HG03045 (cell line): ENCODE results near the gene TYW1.
"Not testable (repeated sequence)": the region's sequence is repeated elsewhere in the genome, so short reads cannot be mapped to it uniquely, and the experiment has no call there.

ENCODE experiments used
- ATAC-seq: cut with Tn5 transposase; IDR thresholded peaks from one replicate; pipeline ENCODE4 v1.9.1; 2021; ENCODE audit warnings: mild to moderate bottlenecking, moderate library complexity; ENCODE audit not compliant: unreplicated experiment

TYW1 gene, protein sequence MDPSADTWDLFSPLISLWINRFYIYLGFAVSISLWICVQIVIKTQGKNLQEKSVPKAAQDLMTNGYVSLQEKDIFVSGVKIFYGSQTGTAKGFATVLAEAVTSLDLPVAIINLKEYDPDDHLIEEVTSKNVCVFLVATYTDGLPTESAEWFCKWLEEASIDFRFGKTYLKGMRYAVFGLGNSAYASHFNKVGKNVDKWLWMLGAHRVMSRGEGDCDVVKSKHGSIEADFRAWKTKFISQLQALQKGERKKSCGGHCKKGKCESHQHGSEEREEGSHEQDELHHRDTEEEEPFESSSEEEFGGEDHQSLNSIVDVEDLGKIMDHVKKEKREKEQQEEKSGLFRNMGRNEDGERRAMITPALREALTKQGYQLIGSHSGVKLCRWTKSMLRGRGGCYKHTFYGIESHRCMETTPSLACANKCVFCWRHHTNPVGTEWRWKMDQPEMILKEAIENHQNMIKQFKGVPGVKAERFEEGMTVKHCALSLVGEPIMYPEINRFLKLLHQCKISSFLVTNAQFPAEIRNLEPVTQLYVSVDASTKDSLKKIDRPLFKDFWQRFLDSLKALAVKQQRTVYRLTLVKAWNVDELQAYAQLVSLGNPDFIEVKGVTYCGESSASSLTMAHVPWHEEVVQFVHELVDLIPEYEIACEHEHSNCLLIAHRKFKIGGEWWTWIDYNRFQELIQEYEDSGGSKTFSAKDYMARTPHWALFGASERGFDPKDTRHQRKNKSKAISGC

GRCh38 chr7:66996444-66997191 is at the start of gene TYW1:
TYW1 (plus strand) TSS chr7:66996833; CDS start chr7:66996979, 146 bp downstream.
- ATAC-seq, result peak; percentile 93

GRCh38 chr7:66948480-66949109 is 48.0 kb upstream of the TYW1 start:
- no peak for ATAC-seq

GRCh38 chr7:66950311-66950710 is 46.3 kb upstream of the TYW1 start:
- no peak for ATAC-seq

DNA sequence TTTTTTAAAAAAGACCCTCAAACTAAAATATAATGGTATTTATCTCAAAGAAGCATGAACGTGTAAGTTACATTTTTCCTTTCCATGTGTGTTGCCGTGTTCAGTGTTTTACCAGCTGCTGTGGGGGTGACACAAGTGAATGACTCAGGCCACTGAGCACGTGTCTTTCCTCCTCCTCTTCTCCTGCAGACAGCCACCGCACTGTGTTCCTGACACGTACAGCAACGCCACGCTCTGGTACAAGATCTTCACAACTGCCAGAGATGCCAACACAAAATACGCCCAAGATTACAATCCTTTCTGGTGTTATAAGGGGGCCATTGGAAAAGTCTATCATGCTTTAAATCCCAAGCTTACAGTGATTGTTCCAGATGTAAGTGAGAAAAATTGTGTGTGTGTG is 45.9 kb upstream of the TYW1 start:
- ATAC-seq, result no peak

GRCh38 chr7:66952343-66953043 is 44.1 kb upstream of the TYW1 start:
- no peak for ATAC-seq

DNA sequence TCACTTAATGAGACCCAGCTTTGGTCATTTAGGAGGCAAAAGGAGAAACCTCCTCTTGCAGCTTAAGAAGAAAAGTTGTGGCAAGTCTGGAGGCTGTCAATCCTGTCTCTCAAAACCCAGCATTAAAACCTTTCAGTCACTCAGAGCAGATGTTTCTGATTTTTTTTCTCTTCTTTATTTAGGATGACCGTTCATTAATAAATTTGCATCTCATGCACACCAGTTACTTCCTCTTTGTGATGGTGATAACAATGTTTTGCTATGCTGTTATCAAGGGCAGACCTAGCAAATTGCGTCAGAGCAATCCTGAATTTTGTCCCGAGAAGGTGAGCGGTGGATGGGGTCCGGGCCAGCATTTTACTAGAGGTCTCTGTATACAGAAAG is 43.6 kb upstream of the TYW1 start:
- no peak for ATAC-seq

- ATAC-seq, result no peak
Observed at GRCh38 chr7:66957595-66958290, 38.9 kb upstream of the TYW1 start.

- ATAC-seq, result no peak
Observed at GRCh38 chr7:66958538-66959350, 37.9 kb upstream of the TYW1 start.

DNA sequence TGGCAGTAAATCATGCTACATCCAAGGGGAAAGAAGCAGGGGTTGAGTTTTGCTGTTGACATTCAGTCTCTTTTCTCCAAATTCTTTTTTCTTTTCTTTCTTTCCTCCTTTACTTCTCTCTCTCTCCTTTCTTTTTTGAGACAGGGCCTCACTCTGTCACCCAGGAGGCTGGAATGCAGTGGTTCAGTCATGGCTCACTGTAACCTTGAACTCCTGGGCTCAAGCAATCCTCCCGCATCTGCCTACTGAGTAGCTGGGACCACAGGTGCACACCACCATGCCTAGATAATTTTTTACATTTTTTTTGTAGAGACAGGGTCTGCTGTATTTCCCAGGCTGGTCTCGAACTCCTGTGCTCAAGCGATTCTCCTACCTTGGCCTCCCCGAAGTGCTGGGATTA is 36.4 kb upstream of the TYW1 start:
- no peak for ATAC-seq

- no peak for ATAC-seq
Observed at GRCh38 chr7:66961096-66961495, 35.5 kb upstream of the TYW1 start.

- ATAC-seq, result no peak
Observed at GRCh38 chr7:66964411-66964810, 32.2 kb upstream of the TYW1 start.

- ATAC-seq, result no peak
Observed at GRCh38 chr7:66967029-66967428, 29.6 kb upstream of the TYW1 start.

GRCh38 chr7:66969001-66969400 is 27.6 kb upstream of the TYW1 start:
- not testable (repeated sequence) for ATAC-seq

DNA sequence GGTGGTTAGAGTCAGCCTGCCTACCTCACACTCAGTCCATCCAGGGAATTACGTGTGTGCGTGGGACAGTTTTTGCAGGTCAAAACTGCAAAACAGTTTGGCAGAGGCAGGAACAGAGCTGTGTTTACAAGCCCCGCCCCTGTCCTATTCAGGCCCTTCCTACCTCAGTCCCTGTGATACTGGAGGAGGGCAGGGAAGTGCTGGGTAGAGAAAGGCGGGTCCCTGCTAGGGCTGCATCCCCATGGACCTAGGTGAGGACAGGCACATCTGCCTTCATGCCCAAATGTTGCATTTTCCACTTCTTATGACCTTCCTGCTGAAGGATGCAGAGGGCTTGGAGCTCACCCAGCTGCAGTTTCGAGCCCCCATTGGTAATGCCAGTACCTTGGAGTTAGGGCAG is 26.3 kb upstream of the TYW1 start:
- ATAC-seq, result no peak

GRCh38 chr7:66974986-66975590 is 21.5 kb upstream of the TYW1 start:
- no peak for ATAC-seq

DNA sequence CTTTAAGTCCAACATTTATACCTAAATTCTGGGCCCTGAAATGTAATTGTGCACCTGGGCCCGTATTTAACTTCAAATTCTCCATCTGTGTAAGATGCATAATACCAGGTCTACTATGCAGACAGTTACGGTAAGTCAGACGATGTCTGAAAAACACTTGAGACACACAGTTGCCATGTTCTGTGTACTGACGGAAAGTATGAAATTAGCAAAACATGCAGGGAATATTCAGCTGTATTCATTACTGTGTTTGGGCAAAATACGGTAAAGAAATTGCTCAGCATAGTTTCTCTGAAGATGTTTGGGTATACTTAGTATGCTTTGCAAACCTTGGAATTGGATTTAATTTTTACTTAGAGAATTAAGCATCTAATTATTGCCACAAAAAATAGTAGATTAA is 18.3 kb upstream of the TYW1 start:
- ATAC-seq, result not testable (repeated sequence)

DNA sequence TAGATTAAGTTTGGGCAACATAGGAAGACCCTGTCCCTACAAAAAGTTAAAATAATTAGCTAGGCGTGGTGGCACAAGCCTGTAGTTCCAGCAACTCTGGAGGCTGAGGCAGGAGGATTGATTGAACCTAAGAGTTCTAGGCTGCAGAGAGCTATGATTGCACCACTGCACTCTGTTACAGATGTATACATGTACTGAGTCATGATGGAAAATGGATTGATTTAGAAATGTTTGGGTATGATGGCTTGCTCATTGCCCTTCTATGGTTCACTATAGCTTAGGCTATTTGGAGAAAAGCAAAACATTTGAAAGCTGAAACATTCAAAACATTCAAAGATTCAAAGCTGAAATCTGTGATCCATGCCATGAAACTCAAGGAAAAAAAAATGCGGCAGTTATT is 17.6 kb upstream of the TYW1 start:
- ATAC-seq, result not testable (repeated sequence)

DNA sequence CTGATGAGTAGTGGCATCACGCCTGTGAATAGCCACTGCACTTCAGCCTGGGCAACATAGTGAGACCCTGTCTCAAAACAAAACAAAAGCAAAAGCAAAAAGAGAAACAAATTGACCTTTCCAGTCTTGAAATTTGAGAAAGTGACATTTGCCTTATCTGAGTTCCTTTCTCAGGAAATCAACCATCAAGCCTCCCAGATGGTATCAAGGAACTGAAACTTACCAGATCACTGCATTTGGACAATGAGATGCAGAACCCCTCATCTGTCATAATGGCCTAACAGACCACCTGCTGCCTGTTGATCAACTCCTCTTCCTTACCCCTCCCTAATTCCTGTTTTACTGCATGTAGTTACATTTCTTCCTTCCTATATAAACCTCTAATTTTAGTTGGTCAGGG is 16.3 kb upstream of the TYW1 start:
- not testable (repeated sequence) for ATAC-seq

- not testable (repeated sequence) for ATAC-seq
Observed at GRCh38 chr7:66989552-66989951, 7.1 kb upstream of the TYW1 start.
